ENCODE measurements around the gene NT5C1A.

GRCh38 chr1:39631361-39632322 is 40.3 kb downstream of the NT5C1A start:
- TF ChIP-seq CTCF (IDR thresholded peaks at IDR 0.05) (no peak), EP300 (IDR thresholded peaks at IDR 0.05) (no peak), POLR2AphosphoS5 (IDR thresholded peaks at IDR 0.05) (no peak)

Data from sigmoid colon (tissue), 4 donors.